ENCODE data around the gene ZBTB44. TPM values are rescaled to one million over a fixed set of nuclear protein-coding genes. Genes with fewer than 3 reads are reported as not detected.
"Not testable (repeated sequence)": the region's sequence is repeated elsewhere in the genome, so short reads cannot be mapped to it uniquely, and the experiment has no call there.

The ZBTB44 gene
- total RNA-seq, 2 donors from 2014 or later: 25.4 to 32.9 TPM

- Histone ChIP-seq H3K4me1 (peaks cover 8% of the 10 kb centered on the region), H3K4me3 (no peak overlapping the region), H3K9me3 (no peaks in the 10 kb centered on the region), H3K27ac (no peak overlapping the region), H3K36me3 (replicated peaks in 1 of 2; ENCODE audit: insufficient read depth in 1 of 2, low read depth in 2 of 2) (peaks cover 0 to 4% of the 10 kb centered on the region in 2 donors), H3K27me3 (no peaks in the 10 kb centered on the region)
- ATAC-seq (no peak), DNase-seq (no peak)
- intact Hi-C loops (cut with DNase I): no loop called here
- 94 to 95% methylated on average over 6 of the region's 6 CpGs for WGBS, 2 donors
- TF ChIP-seq POLR2A (IDR thresholded peaks at IDR 0.05): no peak
- TF ChIP-seq, protein P1, sequence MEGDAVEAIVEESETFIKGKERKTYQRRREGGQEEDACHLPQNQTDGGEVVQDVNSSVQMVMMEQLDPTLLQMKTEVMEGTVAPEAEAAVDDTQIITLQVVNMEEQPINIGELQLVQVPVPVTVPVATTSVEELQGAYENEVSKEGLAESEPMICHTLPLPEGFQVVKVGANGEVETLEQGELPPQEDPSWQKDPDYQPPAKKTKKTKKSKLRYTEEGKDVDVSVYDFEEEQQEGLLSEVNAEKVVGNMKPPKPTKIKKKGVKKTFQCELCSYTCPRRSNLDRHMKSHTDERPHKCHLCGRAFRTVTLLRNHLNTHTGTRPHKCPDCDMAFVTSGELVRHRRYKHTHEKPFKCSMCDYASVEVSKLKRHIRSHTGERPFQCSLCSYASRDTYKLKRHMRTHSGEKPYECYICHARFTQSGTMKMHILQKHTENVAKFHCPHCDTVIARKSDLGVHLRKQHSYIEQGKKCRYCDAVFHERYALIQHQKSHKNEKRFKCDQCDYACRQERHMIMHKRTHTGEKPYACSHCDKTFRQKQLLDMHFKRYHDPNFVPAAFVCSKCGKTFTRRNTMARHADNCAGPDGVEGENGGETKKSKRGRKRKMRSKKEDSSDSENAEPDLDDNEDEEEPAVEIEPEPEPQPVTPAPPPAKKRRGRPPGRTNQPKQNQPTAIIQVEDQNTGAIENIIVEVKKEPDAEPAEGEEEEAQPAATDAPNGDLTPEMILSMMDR (IDR thresholded peaks at IDR 0.05): no peak
These were observed 54.0 kb downstream of the ZBTB44 start for GRCh38 chr11:130260742-130261141.

- ATAC-seq (no peak), DNase-seq (no peak)
- WGBS, 2 donors: 97 to 100% methylated on average over 2 of the region's 2 CpGs
- intact Hi-C loops (cut with DNase I): no loop called here
- Histone ChIP-seq H3K27ac (no peak overlapping the region), H3K27me3 (no peaks in the 10 kb centered on the region), H3K36me3 (replicated peaks in 1 of 2; ENCODE audit: insufficient read depth in 1 of 2, low read depth in 2 of 2) (peaks cover 0 to 4% of the 10 kb centered on the region in 2 donors), H3K4me3 (no peak overlapping the region), H3K4me1 (peaks cover 8% of the 10 kb centered on the region), H3K9me3 (no peaks in the 10 kb centered on the region)
- TF ChIP-seq, protein P1 (IDR thresholded peaks at IDR 0.05): no peak
- no peak for TF ChIP-seq POLR2A (IDR thresholded peaks at IDR 0.05)
These were observed 54.6 kb downstream of the ZBTB44 start for GRCh38 chr11:130260080-130260627.

GRCh38 chr11:130251763-130252162 lies 63.0 kb downstream of the ZBTB44 start:
- ATAC-seq; H3K27me3 ChIP-seq; DNase-seq; H3K9me3 ChIP-seq; H3K4me1 ChIP-seq; H3K36me3 ChIP-seq (replicated peaks in 1 of 2; ENCODE audit: insufficient read depth in 1 of 2, low read depth in 2 of 2); H3K4me3 ChIP-seq; H3K27ac ChIP-seq; intact Hi-C loops (cut with DNase I): not testable (repeated sequence)
- 93 to 95% methylated on average over 1 of the region's 1 CpG for WGBS, 2 donors

DNA sequence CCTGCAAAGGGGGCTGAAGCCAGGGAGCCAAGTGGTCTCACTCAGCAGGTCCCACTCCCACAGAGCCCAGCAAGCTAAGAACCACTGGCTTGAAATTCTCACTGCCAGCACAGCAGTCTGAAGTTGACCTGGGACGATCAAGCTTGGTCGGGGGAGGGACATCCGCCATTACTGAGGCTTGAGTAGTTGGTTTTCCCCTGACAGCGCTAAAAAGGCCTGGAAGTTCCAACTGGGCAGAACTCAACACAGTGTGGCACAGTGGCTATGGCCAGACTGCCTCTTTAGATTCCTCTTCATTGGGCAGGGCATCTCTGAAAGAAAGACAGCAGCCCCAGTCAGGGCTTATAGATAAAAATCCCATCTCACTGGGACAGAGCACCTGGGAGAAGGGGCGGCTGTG lies 64.8 kb downstream of the ZBTB44 start:
- H3K36me3 ChIP-seq (replicated peaks in 1 of 2; ENCODE audit: insufficient read depth in 1 of 2, low read depth in 2 of 2); H3K27me3 ChIP-seq; H3K4me1 ChIP-seq; DNase-seq; intact Hi-C loops (cut with DNase I); H3K27ac ChIP-seq; H3K9me3 ChIP-seq; H3K4me3 ChIP-seq; ATAC-seq: not testable (repeated sequence)
- WGBS, 2 donors: 90 to 100% methylated on average over 1 to 5 of the region's 5 CpGs

GRCh38 chr11:130249371-130249770 lies 65.3 kb downstream of the ZBTB44 start:
- no peaks in the 10 kb centered on the region for H3K27me3 ChIP-seq
- H3K4me1 ChIP-seq: no peaks in the 10 kb centered on the region
- intact Hi-C loops (cut with DNase I): no loop called here
- 94 to 96% methylated on average over 5 of the region's 5 CpGs for WGBS, 2 donors
- no peak overlapping the region for H3K27ac ChIP-seq
- ATAC-seq (no peak), DNase-seq (no peak)
- H3K4me3 ChIP-seq: no peak overlapping the region
- no peak for TF ChIP-seq POLR2A (IDR thresholded peaks at IDR 0.05)
- TF ChIP-seq, protein P1 (IDR thresholded peaks at IDR 0.05): no peak
- H3K36me3 ChIP-seq (replicated peaks in 1 of 2; ENCODE audit: insufficient read depth in 1 of 2, low read depth in 2 of 2): no peaks in the 10 kb centered on the region
- H3K9me3 ChIP-seq: no peaks in the 10 kb centered on the region

DNA sequence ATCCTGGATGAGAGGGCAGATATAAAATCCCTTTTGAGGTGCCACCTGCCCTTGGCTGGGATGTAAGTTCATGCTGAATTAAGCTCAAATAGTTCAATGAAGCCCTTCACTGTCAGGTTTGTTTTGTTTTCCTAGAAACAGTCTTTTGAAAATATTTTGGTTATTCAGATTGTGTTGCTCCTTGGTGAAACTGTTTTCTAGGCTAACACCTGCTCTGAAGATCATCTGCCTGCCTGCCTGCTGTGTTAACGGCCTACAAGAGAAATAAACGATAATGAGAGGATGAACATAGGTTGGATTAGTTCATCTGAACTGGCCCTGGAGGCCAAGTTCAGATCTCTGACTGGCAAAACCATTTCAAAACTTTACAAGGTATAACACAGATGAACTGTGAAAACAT lies 67.4 kb downstream of the ZBTB44 start:
- WGBS, 2 donors: 91 to 93% methylated on average over 2 of the region's 2 CpGs
- H3K36me3 ChIP-seq (replicated peaks in 1 of 2; ENCODE audit: insufficient read depth in 1 of 2, low read depth in 2 of 2): no peaks in the 10 kb centered on the region
- H3K9me3 ChIP-seq: no peaks in the 10 kb centered on the region
- TF ChIP-seq, protein P1 (IDR thresholded peaks at IDR 0.05): no peak
- no peak for TF ChIP-seq POLR2A (IDR thresholded peaks at IDR 0.05)
- no peak overlapping the region for H3K4me3 ChIP-seq
- H3K4me1 ChIP-seq: no peaks in the 10 kb centered on the region
- H3K27me3 ChIP-seq: no peaks in the 10 kb centered on the region
- intact Hi-C loops (cut with DNase I): no loop called here
- no peak overlapping the region for H3K27ac ChIP-seq
- DNase-seq: no peak
- ATAC-seq: no peak

All from body of pancreas (tissue), 4 donors.